Upper lobe of left lung (tissue), 4 donors: ENCODE measurements around the gene ZNF519.
"Not testable (repeated sequence)": the region's sequence is repeated elsewhere in the genome, so short reads cannot be mapped to it uniquely, and the experiment has no call there.

ENCODE experiments used
- CTCF ChIP-seq, 6 experiments: fragments of 450-650 bp in 4 of 6; fragments of 200-600 bp in 2 of 6; sonication (generic) in 2 of 6; IDR thresholded peaks; one replicate each; pipeline ENCODE4 v1.5.1; 2016 to 2019; ENCODE audit warnings: antibody characterized with exemption in 6 of 6
- POLR2A ChIP-seq, 4 donors: fragments of 450-650 bp; IDR thresholded peaks; one replicate each; pipeline ENCODE4 v1.5.1; 2016 to 2017; ENCODE audit warnings: antibody characterized with exemption in 4 of 4, mild to moderate bottlenecking in 2 of 4

GRCh38 chr18:14178321-14179196, 46.3 kb upstream of the ZNF519 start:
- TF ChIP-seq CTCF (IDR thresholded peaks at IDR 0.05), result peak; percentile 26 to 82 (median 72)
- TF ChIP-seq POLR2A (IDR thresholded peaks at IDR 0.05), result not testable (repeated sequence)
